GM13976 (cell line): ENCODE measurements around the gene SPATA13.

Source experiments
- DNase-seq: peaks from one replicate; pipeline ENCODE4 v3.0.0; 2012; ENCODE audit warnings: low spot score
- CTCF ChIP-seq: IDR thresholded peaks from 2 replicates; pipeline ENCODE4 v1.5.1; 2012; ENCODE audit warnings: borderline replicate concordance, mild to moderate bottlenecking; ENCODE audit not compliant: insufficient read depth; ENCODE audit errors: extremely low read depth, missing control alignments, control extremely low read depth
- in situ Hi-C: fragments of 300-500 bp; cut with MboI; formaldehyde crosslinking; loops from one replicate; pipeline ENCODE4 v1.12.0; 2022; ENCODE audit warnings: low sequenced_read_pairs, mixed read lengths, inconsistent platforms; ENCODE audit not compliant: unreplicated experiment

Gene SPATA13

GRCh38 chr13:24209138-24209537 lies 48.6 kb downstream of the SPATA13 start:
- in situ Hi-C loops, result no loop called here
- TF ChIP-seq CTCF, result no peak
- no peak for DNase-seq

GRCh38 chr13:24212254-24212653 lies 51.7 kb downstream of the SPATA13 start:
- in situ Hi-C loops, result no loop called here
- TF ChIP-seq CTCF, result no peak
- no peak for DNase-seq

GRCh38 chr13:24212674-24213073 lies 52.2 kb downstream of the SPATA13 start:
- no peak for DNase-seq
- no peak for TF ChIP-seq CTCF
- in situ Hi-C loops, result no loop called here

- no peak for TF ChIP-seq CTCF
- in situ Hi-C loops, result no loop called here
- DNase-seq, result no peak
Observed at GRCh38 chr13:24213932-24214331, 53.4 kb downstream of the SPATA13 start.

GRCh38 chr13:24214528-24214927 lies 54.0 kb downstream of the SPATA13 start:
- in situ Hi-C loops, result no loop called here
- no peak for TF ChIP-seq CTCF
- DNase-seq, result no peak

GRCh38 chr13:24215126-24215525 lies 54.6 kb downstream of the SPATA13 start:
- DNase-seq, result no peak
- in situ Hi-C loops, result no loop called here
- TF ChIP-seq CTCF, result no peak

- in situ Hi-C loops, result no loop called here
- TF ChIP-seq CTCF, result no peak
- DNase-seq, result no peak
Observed at GRCh38 chr13:24215732-24216131, 55.2 kb downstream of the SPATA13 start.
